H1 (cell line): ENCODE measurements around the gene NGEF.

Source experiments
- BCL11A ChIP-seq, 2 experiments: IDR thresholded peaks; one replicate each; pipeline ENCODE4 v1.6.1; 2011; ENCODE audit warnings: low read depth in 2 of 2, low read length in 2 of 2, mild to moderate bottlenecking in 2 of 2
- EP300 ChIP-seq, 2 experiments: IDR thresholded peaks; 1 replicate in 1 of 2; 2 replicates in 1 of 2; pipeline ENCODE4 v1.6.1; 2011 to 2012; ENCODE audit warnings: low read depth in 2 of 2, low read length in 2 of 2, mild to moderate bottlenecking in 2 of 2, borderline replicate concordance in 1 of 2, inconsistent platforms in 1 of 2, moderate library complexity in 1 of 2
- FOSL1 ChIP-seq: IDR thresholded peaks from 2 replicates; pipeline ENCODE4 v1.6.1; 2011; ENCODE audit warnings: mild to moderate bottlenecking, low read depth, low read length, moderate library complexity; ENCODE audit not compliant: insufficient read depth
- JUN ChIP-seq: IDR thresholded peaks from 2 replicates; pipeline ENCODE4 v1.6.1; 2011; ENCODE audit warnings: low read depth, mild to moderate bottlenecking, improper control_type of control experiment, low read length
- POLR2A ChIP-seq, 2 experiments: IDR thresholded peaks; 1 replicate in 1 of 2; 2 replicates in 1 of 2; pipeline ENCODE4 v1.6.1; 2011; ENCODE audit warnings: low read depth in 2 of 2, low read length in 2 of 2, mild to moderate bottlenecking in 2 of 2; ENCODE audit errors: control extremely low read depth in 1 of 2
- SIN3A ChIP-seq, 2 experiments: IDR thresholded peaks in 1 of 2; conservative IDR thresholded peaks in 1 of 2; 2 replicates each; pipeline ENCODE4 v1.6.1; 2011 to 2012; ENCODE audit warnings: low read length in 2 of 2, improper control_type of control experiment in 1 of 2, low read depth in 1 of 2, mild to moderate bottlenecking in 1 of 2
- SIX5 ChIP-seq: IDR thresholded peaks from 2 replicates; pipeline ENCODE4 v1.6.1; 2011; ENCODE audit warnings: mild to moderate bottlenecking, low read depth, low read length
- SP1 ChIP-seq: IDR thresholded peaks from 2 replicates; pipeline ENCODE4 v1.6.1; 2011; ENCODE audit warnings: low read depth, low read length
- TEAD4 ChIP-seq: IDR thresholded peaks from 2 replicates; pipeline ENCODE4 v1.6.1; 2012; ENCODE audit warnings: low read depth, low read length, inconsistent platforms, mixed read lengths
- USF2 ChIP-seq: IDR thresholded peaks from 2 replicates; pipeline ENCODE4 v1.6.1; 2011; ENCODE audit warnings: low read length, improper control_type of control experiment
- TF ChIP-seq, protein P1 (sequence below), 3 experiments: IDR thresholded peaks; 1 replicate in 2 of 3; 2 replicates in 1 of 3; pipeline versions ENCODE4 v1.5.1 to v1.6.1; 2011; ENCODE audit warnings: low read length in 3 of 3, mild to moderate bottlenecking in 3 of 3, inconsistent platforms in 2 of 3, low read depth in 1 of 3, moderate library complexity in 1 of 3; ENCODE audit not compliant: insufficient read depth in 1 of 3; ENCODE audit errors: control extremely low read depth in 1 of 3

GRCh38 chr2:232846055-232846454 is 167.0 kb downstream of the NGEF start:
- TF ChIP-seq POLR2A (IDR thresholded peaks at IDR 0.05; ENCODE audit: control extremely low read depth in 1 of 2, low read depth in 2 of 2, low read length in 2 of 2) (no peak), EP300 (IDR thresholded peaks at IDR 0.05; ENCODE audit: borderline replicate concordance in 1 of 2, low read depth in 2 of 2, low read length in 2 of 2) (no peak), JUN (no peak), TEAD4 (no peak), SP1 (no peak), SIN3A (conservative IDR thresholded peaks at IDR 0.05 in 1 of 2, IDR thresholded peaks at IDR 0.05 in 1 of 2; ENCODE audit: low read depth in 1 of 2, low read length in 2 of 2) (no peak), FOSL1 (no peak), SIX5 (no peak), USF2 (no peak), BCL11A (IDR thresholded peaks at IDR 0.05; ENCODE audit: low read depth in 2 of 2, low read length in 2 of 2) (no peak)
- TF ChIP-seq, protein P1, sequence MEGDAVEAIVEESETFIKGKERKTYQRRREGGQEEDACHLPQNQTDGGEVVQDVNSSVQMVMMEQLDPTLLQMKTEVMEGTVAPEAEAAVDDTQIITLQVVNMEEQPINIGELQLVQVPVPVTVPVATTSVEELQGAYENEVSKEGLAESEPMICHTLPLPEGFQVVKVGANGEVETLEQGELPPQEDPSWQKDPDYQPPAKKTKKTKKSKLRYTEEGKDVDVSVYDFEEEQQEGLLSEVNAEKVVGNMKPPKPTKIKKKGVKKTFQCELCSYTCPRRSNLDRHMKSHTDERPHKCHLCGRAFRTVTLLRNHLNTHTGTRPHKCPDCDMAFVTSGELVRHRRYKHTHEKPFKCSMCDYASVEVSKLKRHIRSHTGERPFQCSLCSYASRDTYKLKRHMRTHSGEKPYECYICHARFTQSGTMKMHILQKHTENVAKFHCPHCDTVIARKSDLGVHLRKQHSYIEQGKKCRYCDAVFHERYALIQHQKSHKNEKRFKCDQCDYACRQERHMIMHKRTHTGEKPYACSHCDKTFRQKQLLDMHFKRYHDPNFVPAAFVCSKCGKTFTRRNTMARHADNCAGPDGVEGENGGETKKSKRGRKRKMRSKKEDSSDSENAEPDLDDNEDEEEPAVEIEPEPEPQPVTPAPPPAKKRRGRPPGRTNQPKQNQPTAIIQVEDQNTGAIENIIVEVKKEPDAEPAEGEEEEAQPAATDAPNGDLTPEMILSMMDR (IDR thresholded peaks at IDR 0.05; ENCODE audit: control extremely low read depth in 1 of 3, insufficient read depth in 1 of 3, low read depth in 1 of 3, low read length in 3 of 3), result no peak
